H1 (cell line): ENCODE results near the gene FBXO2. TPM values are rescaled to one million over a fixed set of nuclear protein-coding genes. Genes with fewer than 3 reads are reported as not detected.
A peak's percentile ranks its signal among the peaks of the same experiment; 100 is the strongest.

Experiments
- CTCF ChIA-PET: fragments of 300-600 bp; sonication (Branson Sonifier 250); formaldehyde crosslinking; loops from one replicate; lab custom pipeline; 2021; ENCODE audit not compliant: partially characterized antibody; lab: Charles Lee
- POLR2A ChIA-PET: fragments of 300-600 bp; sonication (Branson Sonifier 250); formaldehyde crosslinking; loops from one replicate; lab custom pipeline; 2021; ENCODE audit warnings: inconsistent platforms; ENCODE audit not compliant: partially characterized antibody; lab: Charles Lee
- DNase-seq, 2 experiments: peaks; one replicate each; pipeline versions ENCODE4 v3.0.0 to v3.0.0-alpha.2; 2010 to 2022; ENCODE audit warnings: low spot score in 2 of 2, low read depth in 1 of 2, mixed read lengths in 1 of 2
- FAIRE-seq: peaks from 2 replicates; lab custom pipeline; 2011; peaks lifted over from hg19 to GRCh38; lab: Jason Lieb, UNC
- H2AFZ ChIP-seq: 2 replicates; pipeline ENCODE4 v1.8.1; 2012; ENCODE audit warnings: low read length, inconsistent platforms
- H2AK5ac ChIP-seq: 2 replicates; pipeline ENCODE4 v1.6.1; 2013; ENCODE audit warnings: low read depth, low read length
- H2BK120ac ChIP-seq: replicated peaks from 2 replicates; pipeline ENCODE3; 2013; ENCODE audit warnings: low read depth, low read length, inconsistent platforms
- H2BK12ac ChIP-seq: 2 replicates; pipeline ENCODE4 v1.6.1; 2013; ENCODE audit warnings: low read depth, low read length
- H2BK15ac ChIP-seq: 2 replicates; pipeline ENCODE4 v1.6.1; 2013; ENCODE audit warnings: low read length
- H2BK20ac ChIP-seq: 2 replicates; pipeline ENCODE4 v1.6.1; 2013; ENCODE audit warnings: low read length
- H2BK5ac ChIP-seq: 2 replicates; pipeline ENCODE4 v1.6.1; 2013; ENCODE audit warnings: low read depth, low read length
- H3K14ac ChIP-seq: 2 replicates; pipeline ENCODE4 v1.6.1; 2013; ENCODE audit warnings: inconsistent platforms; ENCODE audit not compliant: insufficient read length
- H3K18ac ChIP-seq: 2 replicates; pipeline ENCODE4 v1.6.1; 2013; ENCODE audit warnings: low read length; ENCODE audit errors: extremely low read depth
- H3K23ac ChIP-seq: 2 replicates; pipeline ENCODE4 v1.6.1; 2013; ENCODE audit warnings: inconsistent platforms; ENCODE audit not compliant: insufficient read length
- H3K23me2 ChIP-seq: 2 replicates; pipeline ENCODE4 v1.6.1; 2013; ENCODE audit warnings: low read depth, low read length
- H3K27ac ChIP-seq: 2 replicates; pipeline ENCODE4 v1.6.1; 2011; ENCODE audit warnings: low read depth, low read length, inconsistent platforms
- H3K27me3 ChIP-seq, 4 experiments: replicated peaks in 1 of 4; 1 replicate in 1 of 4; 2 replicates in 3 of 4; pipeline versions ENCODE4 v1.6.1 to v1.8.1; 2011 to 2013; ENCODE audit warnings: low read length in 3 of 4, mild to moderate bottlenecking in 3 of 4, inconsistent platforms in 2 of 4, mixed read lengths in 2 of 4, moderate library complexity in 1 of 4; ENCODE audit not compliant: control insufficient read depth in 3 of 4, insufficient read depth in 3 of 4; ENCODE audit errors: extremely low read depth in 1 of 4
- H3K36me3 ChIP-seq, 4 experiments: 2 replicates each; pipeline versions ENCODE4 v1.6.1 to v1.8.1; 2011 to 2013; ENCODE audit warnings: mild to moderate bottlenecking in 4 of 4, low read length in 3 of 4, moderate library complexity in 2 of 4, control low read depth in 1 of 4, inconsistent platforms in 1 of 4; ENCODE audit not compliant: insufficient read depth in 4 of 4, control insufficient read depth in 2 of 4
- H3K4ac ChIP-seq: replicated peaks from 2 replicates; pipeline ENCODE3; 2013; ENCODE audit warnings: low read length, low read depth, mixed read lengths, inconsistent platforms; ENCODE audit not compliant: insufficient read length
- H3K4me1 ChIP-seq, 4 experiments: replicated peaks in 1 of 4; 1 replicate in 1 of 4; 2 replicates in 3 of 4; pipeline versions ENCODE4 v1.6.1 to v1.8.1; 2011 to 2013; ENCODE audit warnings: low read length in 3 of 4, inconsistent platforms in 2 of 4, mixed read lengths in 1 of 4; ENCODE audit not compliant: insufficient read depth in 4 of 4, control insufficient read depth in 3 of 4
- H3K4me2 ChIP-seq, 2 experiments: 2 replicates each; pipeline versions ENCODE4 v1.6.1 to v1.8.1; 2011 to 2013; ENCODE audit warnings: low read depth in 2 of 2, low read length in 2 of 2, control low read depth in 1 of 2, inconsistent platforms in 1 of 2, mild to moderate bottlenecking in 1 of 2; ENCODE audit not compliant: insufficient read depth in 1 of 2
- H3K4me3 ChIP-seq, 4 experiments: fragments of 200-600, 300-600 bp in 1 of 4; sonication (generic), shearing (Covaris generic), sonication (Bioruptor Twin) in 1 of 4; 2 replicates each; pipeline versions ENCODE4 v1.5.1 to v1.8.1; 2011 to 2016; ENCODE audit warnings: low read length in 4 of 4, low read depth in 3 of 4, control low read depth in 2 of 4, inconsistent platforms in 2 of 4, mild to moderate bottlenecking in 2 of 4, mixed read lengths in 1 of 4, moderate library complexity in 1 of 4; ENCODE audit not compliant: insufficient read depth in 2 of 4; ENCODE audit errors: extremely low read depth in 1 of 4
- H3K56ac ChIP-seq: replicated peaks from 2 replicates; pipeline ENCODE3; 2013; ENCODE audit warnings: low read depth, mild to moderate bottlenecking, mixed read lengths, low read length, inconsistent platforms; ENCODE audit not compliant: insufficient read length
- H3K79me1 ChIP-seq: 2 replicates; pipeline ENCODE4 v1.6.1; 2013; ENCODE audit warnings: low read depth, low read length, control low read depth
- H3K79me2 ChIP-seq, 2 experiments: 2 replicates each; pipeline versions ENCODE4 v1.6.1 to v1.8.1; 2012 to 2013; ENCODE audit warnings: low read length in 2 of 2, mild to moderate bottlenecking in 2 of 2, inconsistent platforms in 1 of 2; ENCODE audit not compliant: insufficient read depth in 2 of 2, control insufficient read depth in 1 of 2
- H3K9ac ChIP-seq, 4 experiments: replicated peaks in 1 of 4; 1 replicate in 1 of 4; 2 replicates in 3 of 4; pipeline versions ENCODE4 v1.6.1 to v1.8.1; 2011 to 2013; ENCODE audit warnings: low read depth in 3 of 4, low read length in 3 of 4, control low read depth in 2 of 4, mild to moderate bottlenecking in 2 of 4, moderate library complexity in 2 of 4, inconsistent platforms in 1 of 4; ENCODE audit errors: extremely low read depth in 1 of 4
- H3K9me3 ChIP-seq, 2 experiments: 2 replicates each; pipeline versions ENCODE4 v1.6.1 to v1.8.1; 2012 to 2013; ENCODE audit warnings: mild to moderate bottlenecking in 2 of 2, moderate library complexity in 2 of 2, control low read depth in 1 of 2, inconsistent platforms in 1 of 2, low read depth in 1 of 2, low read length in 1 of 2, mixed read lengths in 1 of 2; ENCODE audit not compliant: insufficient read depth in 2 of 2
- H4K20me1 ChIP-seq, 2 experiments: replicated peaks in 1 of 2; 2 replicates each; pipeline versions ENCODE3 to v1.8.1; 2011 to 2013; ENCODE audit warnings: inconsistent platforms in 2 of 2, low read length in 2 of 2, mild to moderate bottlenecking in 1 of 2; ENCODE audit not compliant: insufficient read depth in 2 of 2, control insufficient read depth in 1 of 2
- H4K5ac ChIP-seq: 2 replicates; pipeline ENCODE4 v1.6.1; 2013; ENCODE audit warnings: low read length, low read depth, mixed read lengths, inconsistent platforms; ENCODE audit not compliant: insufficient read length
- H4K8ac ChIP-seq: 2 replicates; pipeline ENCODE4 v1.8.0; 2013; ENCODE audit warnings: mild to moderate bottlenecking, moderate library complexity, low read length, inconsistent platforms; ENCODE audit not compliant: insufficient read depth; ENCODE audit errors: extremely low read depth
- H4K91ac ChIP-seq: replicated peaks from 2 replicates; pipeline ENCODE3; 2013; ENCODE audit warnings: low read length, mixed read lengths, inconsistent platforms; ENCODE audit not compliant: insufficient read length
- CBX8 ChIP-seq: fragments of 300-800, 300-1000 bp; sonication (generic); IDR thresholded peaks from 2 replicates; pipeline ENCODE4 v1.7.1; 2016; ENCODE audit warnings: low read depth, low read length, borderline replicate concordance
- EP300 ChIP-seq, 2 experiments: IDR thresholded peaks; 1 replicate in 1 of 2; 2 replicates in 1 of 2; pipeline ENCODE4 v1.6.1; 2011 to 2012; ENCODE audit warnings: low read depth in 2 of 2, low read length in 2 of 2, mild to moderate bottlenecking in 2 of 2, borderline replicate concordance in 1 of 2, inconsistent platforms in 1 of 2, moderate library complexity in 1 of 2
- WGBS, 2 experiments: shearing (Covaris generic) in 1 of 2; methylation state at CpG; one replicate each; pipeline versions ENCODE4 v1.1.6 to v1.1.7; 2013 to 2015; ENCODE audit warnings: low lambda C conversion rate in 2 of 2, mixed read lengths in 2 of 2, inconsistent platforms in 1 of 2, low coverage in 1 of 2, missing lambda C conversion rate in 1 of 2; ENCODE audit not compliant: insufficient replicate concordance in 2 of 2, insufficient coverage in 1 of 2, insufficient read length in 1 of 2; ENCODE audit errors: extremely low coverage in 1 of 2, missing lambda C conversion rate in 1 of 2; 5-methylcytosine and 5-hydroxymethylcytosine counted together
- polyA plus RNA-seq, 7 experiments: library from polyadenylated mRNA; depleted of rRNA in 3 of 7; stranded (reverse) in 5 of 7; unstranded in 2 of 7; fragments of >200 nt in 5 of 7; fragments of 200-250 nt in 2 of 7; gene quantifications; 1 replicate in 5 of 7; 2 replicates in 1 of 7; 4 replicates in 1 of 7; pipeline versions ENCODE4 v1.2.1 to v1.2.3, GENCODE V29; 2011 to 2013; ENCODE audit warnings: missing spikeins in 2 of 7, mixed read lengths in 2 of 7
- total RNA-seq: library from RNA; stranded (reverse); fragmentation: NEBNext Ultra II Directional; extraction: Animal tissue kit (Norgen Biotek cat#: 25700); gene quantifications from 2 replicates; pipeline ENCODE4 v1.2.1, GENCODE V29; 2021

FBXO2 gene
- total and polyA plus RNA-seq, 2 of the 8 experiments (the other 6 are each of a cell fraction or from before 2014, with no cell fraction given), result 51.3 to 57.9 TPM

DNA sequence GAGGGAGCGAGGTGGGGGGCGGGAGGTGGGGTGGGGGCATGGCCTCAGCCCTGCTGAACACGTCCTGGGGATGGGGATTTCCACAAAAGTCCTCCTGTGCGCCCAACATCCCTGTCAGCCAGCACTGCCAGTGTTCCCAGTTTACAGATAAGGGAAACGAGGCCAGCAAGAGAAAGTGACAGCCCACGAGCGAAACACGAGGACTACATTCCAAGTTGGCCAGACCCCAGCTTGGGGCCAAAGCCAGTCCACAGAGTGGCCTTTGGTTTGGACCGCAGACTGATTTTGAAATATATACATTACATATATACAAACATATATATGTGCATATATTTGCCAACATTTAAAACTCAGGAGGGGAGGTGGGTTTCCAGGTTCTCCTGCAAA is 5.0 kb downstream of the FBXO2 start:
- Histone ChIP-seq H3K9me3 (no peaks in the 10 kb centered on the region), H3K79me2 (peaks cover 0 to 7% of the 10 kb centered on the region in 2 experiments; a peak in 1 of 4 replicates), H4K20me1 (peaks cover 3 to 15% of the 10 kb centered on the region in 2 experiments), H2BK5ac (no peak overlapping the region), H3K23me2 (peaks cover 7% of the 10 kb centered on the region; the same call in 1 of the 2 replicates), H3K79me1 (peaks cover 3% of the 10 kb centered on the region), H2BK15ac (no peak overlapping the region), H3K27me3 (peaks cover 0 to 4% (median 2%) of the 10 kb centered on the region in 4 experiments; a peak in 2 of 7 replicates), H2BK12ac (no peak overlapping the region), H3K4me1 (peaks cover 6 to 35% (median 29%) of the 10 kb centered on the region in 4 experiments), H3K4me2 (peak overlapping the region in 1 of 2 experiments; percentile 46; a peak in 2 of 4 replicates), H3K4me3 (no peak overlapping the region), H3K14ac (no peak overlapping the region), H4K91ac (no peak overlapping the region), H2AFZ (no peak overlapping the region), H3K36me3 (no peaks in the 10 kb centered on the region; a peak in 1 of 8 replicates), H4K8ac (no peak overlapping the region), H2BK120ac (no peak overlapping the region), H3K23ac (no peak overlapping the region), H3K27ac (no peak overlapping the region), H2BK20ac (no peak overlapping the region), H3K4ac (no peak overlapping the region), H2AK5ac (no peak overlapping the region), H3K18ac (no peak overlapping the region), H3K9ac (no peak overlapping the region), H3K56ac (no peak overlapping the region), H4K5ac (no peak overlapping the region)
- WGBS, 2 experiments, result 73% methylated on average over 7 of the region's 9 CpGs; no CpG with 5 or more reads in 1 of the 2 experiments
- POLR2A ChIA-PET, result interaction anchor here (0.9 to 3.1 kb wide), 6 partner anchors 8 to 261 kb away, joined by 3 to 14 read pairs (median 4); partner anchors contain the start of gene FBXO6
- FAIRE-seq (no peak), DNase-seq (peak in 1 of 2 experiments; percentile 49)
- CTCF ChIA-PET, result interaction anchor here (0.5 to 3.4 kb wide), 11 partner anchors 10 to 171 kb away, joined by 3 to 14 read pairs (median 4); partner anchors contain the start of genes DISP3, FBXO6 and MAD2L2
- TF ChIP-seq EP300 (IDR thresholded peaks at IDR 0.05; ENCODE audit: borderline replicate concordance in 1 of 2, low read depth in 2 of 2, low read length in 2 of 2) (no peak), CBX8 (no peak)
